Caco-2 (cell line): ENCODE results near the gene PLBD2. TPM values are rescaled to one million over a fixed set of nuclear protein-coding genes. Genes with fewer than 3 reads are reported as not detected.

Experiments
- BruUV-seq: library from RNA; stranded (reverse); fragments of 400-500 nt; replicated peaks from 2 replicates; lab custom pipeline; 2021; lab: Mats Ljungman, UMichigan
- CTCF ChIA-PET: fragments of 300-600 bp; sonication (Branson Sonifier 250); formaldehyde crosslinking; loops from one replicate; lab custom pipeline; 2022; ENCODE audit warnings: antibody characterized with exemption; lab: Charles Lee
- POLR2A ChIA-PET: fragments of 300-600 bp; sonication (Branson Sonifier 250); formaldehyde crosslinking; loops from one replicate; lab custom pipeline; 2022; ENCODE audit warnings: antibody characterized with exemption; lab: Charles Lee
- DNase-seq, 2 experiments: peaks; one replicate each; pipeline versions ENCODE4 v3.0.0 to v3.0.0-alpha.2; 2020 to 2022
- H3K27me3 ChIP-seq: replicated peaks from 2 replicates; pipeline ENCODE4 v1.6.0; 2011; ENCODE audit warnings: low read length; ENCODE audit not compliant: control insufficient read depth, insufficient read depth
- H3K36me3 ChIP-seq: 2 replicates; pipeline ENCODE4 v1.5.1; 2011; ENCODE audit warnings: low read length; ENCODE audit not compliant: control insufficient read depth, insufficient read depth
- H3K4me1 ChIP-seq: fragments of 250-450 bp; sonication (Bioruptor Pico); 2 replicates; pipeline ENCODE4 v1.5.1; 2020; ENCODE audit warnings: mild to moderate bottlenecking
- H3K4me3 ChIP-seq: 2 replicates; pipeline ENCODE4 v1.5.1; 2011; ENCODE audit warnings: low read depth, mild to moderate bottlenecking, control low read depth, low read length
- H3K9me3 ChIP-seq: fragments of 250-450 bp; sonication (Bioruptor Pico); 2 replicates; pipeline ENCODE4 v1.5.1; 2020; ENCODE audit warnings: mild to moderate bottlenecking, moderate library complexity
- H3K27ac Mint-ChIP-seq: one replicate; pipeline ENCODE4 v1.8.0; 2022; ENCODE audit warnings: mixed read lengths; ENCODE audit not compliant: unreplicated experiment
- H3K27me3 Mint-ChIP-seq: one replicate; pipeline ENCODE4 v1.8.0; 2022; ENCODE audit warnings: mixed read lengths; ENCODE audit not compliant: insufficient read depth, unreplicated experiment
- H3K36me3 Mint-ChIP-seq: one replicate; pipeline ENCODE4 v1.8.0; 2022; ENCODE audit warnings: mild to moderate bottlenecking, mixed read lengths; ENCODE audit not compliant: insufficient read depth, unreplicated experiment
- H3K4me1 Mint-ChIP-seq: one replicate; pipeline ENCODE4 v1.8.0; 2022; ENCODE audit warnings: low read depth, mixed read lengths; ENCODE audit not compliant: unreplicated experiment
- H3K4me3 Mint-ChIP-seq: one replicate; pipeline ENCODE4 v1.8.0; 2022; ENCODE audit warnings: mild to moderate bottlenecking, moderate library complexity, mixed read lengths; ENCODE audit not compliant: unreplicated experiment
- H3K9me3 Mint-ChIP-seq: one replicate; pipeline ENCODE4 v1.8.0; 2022; ENCODE audit warnings: mixed read lengths; ENCODE audit not compliant: unreplicated experiment
- intact Hi-C: fragments of 100-400 bp; cut with micrococcal nuclease; formaldehyde crosslinking; loops from one replicate; pipeline ENCODE4 v1.10.0; 2022; ENCODE audit not compliant: unreplicated experiment
- total RNA-seq: library from RNA; stranded (reverse); gene quantifications from 2 replicates; pipeline ENCODE4 v1.2.3, GENCODE V29; 2022
- TF ChIP-seq, protein P1 (sequence below), 2 experiments: fragments of 200-600 bp in 1 of 2; IDR thresholded peaks; 1 replicate in 1 of 2; 2 replicates in 1 of 2; pipeline versions ENCODE4 v1.5.1 to v1.8.0; 2011 to 2022; ENCODE audit warnings: antibody characterized with exemption in 1 of 2, control low read depth in 1 of 2, inconsistent platforms in 1 of 2, low read depth in 1 of 2, low read length in 1 of 2, mild to moderate bottlenecking in 1 of 2, moderate library complexity in 1 of 2; ENCODE audit not compliant: insufficient read depth in 1 of 2, severe bottlenecking in 1 of 2, unreplicated experiment in 1 of 2

PLBD2 gene
- total RNA-seq, 1 experiment from 2014 or later = 43.1 TPM

DNA sequence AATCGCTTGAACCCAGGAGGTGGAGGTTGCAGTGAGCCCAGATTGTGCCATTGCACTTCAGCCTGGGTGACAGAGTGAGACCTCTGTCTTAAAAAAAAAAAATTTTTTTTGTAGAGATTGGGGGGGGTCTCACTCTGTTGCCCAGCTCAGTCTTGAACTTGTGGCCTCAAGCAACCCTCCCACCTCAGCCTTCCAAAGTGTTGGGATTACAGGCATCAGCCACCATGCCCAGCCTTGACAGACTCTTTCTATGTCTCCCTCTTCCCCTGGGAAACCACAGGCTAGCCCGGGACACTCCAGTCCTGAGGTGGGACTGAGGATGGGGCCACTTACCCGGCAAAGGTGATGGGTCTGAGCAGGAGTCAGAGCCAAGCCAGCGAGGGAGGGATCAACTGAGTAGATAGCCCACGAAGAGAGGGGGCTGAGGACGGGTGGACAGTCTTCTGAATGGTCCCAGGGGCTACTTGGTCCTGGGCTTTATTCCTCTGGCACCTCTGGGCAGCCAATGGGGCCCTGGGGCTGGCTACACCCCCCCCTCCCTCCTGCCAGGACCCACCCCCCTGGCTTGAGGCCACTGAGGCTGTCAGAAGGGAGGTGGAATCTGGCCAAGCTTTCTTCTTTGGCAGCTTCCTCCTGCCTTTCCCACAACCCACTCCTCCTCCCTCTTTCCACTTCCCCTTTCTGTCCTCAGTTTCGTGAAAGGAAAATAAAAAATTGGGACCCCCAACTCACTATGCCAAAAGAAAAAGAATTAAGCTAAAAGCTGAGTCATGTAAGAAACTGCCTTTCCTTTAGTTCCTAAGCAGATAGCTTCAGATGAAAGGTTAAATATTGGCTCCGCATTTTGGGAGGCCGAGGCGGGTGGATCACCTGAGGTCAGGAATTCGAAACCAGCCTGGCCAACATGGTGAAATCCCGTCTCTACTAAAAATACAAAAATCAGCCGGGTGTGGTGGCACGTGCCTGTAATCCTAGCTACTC is 45.3 kb downstream of the PLBD2 start, which contains the start of gene SDS:
TSS of gene SDS (minus strand) at position 453 of the 981 bp plus-strand sequence. CDS start 4,179 bp downstream, outside the sequence.
- no peaks in the 10 kb centered on the region for H3K9me3 Mint-ChIP-seq
- Histone ChIP-seq H3K9me3 (no peaks in the 10 kb centered on the region), H3K4me3 (no peak within 1 kb of the TSS), H3K27me3 (no peaks in the 10 kb centered on the region), H3K36me3 (no peaks in the 10 kb centered on the region), H3K4me1 (no peaks in the 10 kb centered on the region)
- no peaks in the 10 kb centered on the region for H3K4me1 Mint-ChIP-seq
- ChIA-PET POLR2A (interaction anchor here (0.6 to 0.7 kb wide), 2 partner anchors 12 to 92 kb away, joined by 3 to 6 read pairs; no protein-coding TSS in a partner anchor), CTCF (interaction anchor here (1.1 kb wide), 1 partner anchor 19 kb away, joined by 3 read pairs; the partner anchor contains the start of gene SDSL)
- TF ChIP-seq, protein P1, sequence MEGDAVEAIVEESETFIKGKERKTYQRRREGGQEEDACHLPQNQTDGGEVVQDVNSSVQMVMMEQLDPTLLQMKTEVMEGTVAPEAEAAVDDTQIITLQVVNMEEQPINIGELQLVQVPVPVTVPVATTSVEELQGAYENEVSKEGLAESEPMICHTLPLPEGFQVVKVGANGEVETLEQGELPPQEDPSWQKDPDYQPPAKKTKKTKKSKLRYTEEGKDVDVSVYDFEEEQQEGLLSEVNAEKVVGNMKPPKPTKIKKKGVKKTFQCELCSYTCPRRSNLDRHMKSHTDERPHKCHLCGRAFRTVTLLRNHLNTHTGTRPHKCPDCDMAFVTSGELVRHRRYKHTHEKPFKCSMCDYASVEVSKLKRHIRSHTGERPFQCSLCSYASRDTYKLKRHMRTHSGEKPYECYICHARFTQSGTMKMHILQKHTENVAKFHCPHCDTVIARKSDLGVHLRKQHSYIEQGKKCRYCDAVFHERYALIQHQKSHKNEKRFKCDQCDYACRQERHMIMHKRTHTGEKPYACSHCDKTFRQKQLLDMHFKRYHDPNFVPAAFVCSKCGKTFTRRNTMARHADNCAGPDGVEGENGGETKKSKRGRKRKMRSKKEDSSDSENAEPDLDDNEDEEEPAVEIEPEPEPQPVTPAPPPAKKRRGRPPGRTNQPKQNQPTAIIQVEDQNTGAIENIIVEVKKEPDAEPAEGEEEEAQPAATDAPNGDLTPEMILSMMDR (IDR thresholded peaks at IDR 0.05; ENCODE audit: insufficient read depth in 1 of 2, low read depth in 1 of 2, low read length in 1 of 2, severe bottlenecking in 1 of 2, unreplicated experiment in 1 of 2) = no peak
- no TSS peak for BruUV-seq
- no peak for DNase-seq
- H3K4me3 Mint-ChIP-seq = no peak within 1 kb of the TSS
- H3K36me3 Mint-ChIP-seq = no peaks in the 10 kb centered on the region
- intact Hi-C loops = no loop called here
- H3K27me3 Mint-ChIP-seq = peaks cover 3% of the 10 kb centered on the region
- H3K27ac Mint-ChIP-seq = no peak within 1 kb of the TSS

GRCh38 chr12:113405694-113406093 is 47.3 kb downstream of the PLBD2 start:
- Mint-ChIP-seq H3K36me3 (no peaks in the 10 kb centered on the region), H3K4me3 (no peak overlapping the region), H3K27me3 (no peaks in the 10 kb centered on the region), H3K27ac (no peak overlapping the region), H3K4me1 (no peaks in the 10 kb centered on the region), H3K9me3 (no peaks in the 10 kb centered on the region)
- no TSS peak for BruUV-seq
- DNase-seq = no peak
- POLR2A ChIA-PET = interaction anchor here (0.6 kb wide), 1 partner anchor 24 kb away, joined by 5 read pairs; no protein-coding TSS in a partner anchor
- H3K36me3 ChIP-seq = no peaks in the 10 kb centered on the region
- no peaks in the 10 kb centered on the region for H3K4me1 ChIP-seq
- H3K4me3 ChIP-seq = no peak overlapping the region
- intact Hi-C loops = no loop called here
- CTCF ChIA-PET = no interaction called here
- no peaks in the 10 kb centered on the region for H3K27me3 ChIP-seq
- TF ChIP-seq, protein P1 (IDR thresholded peaks at IDR 0.05; ENCODE audit: insufficient read depth in 1 of 2, low read depth in 1 of 2, low read length in 1 of 2, severe bottlenecking in 1 of 2, unreplicated experiment in 1 of 2) = no peak
- H3K9me3 ChIP-seq = no peaks in the 10 kb centered on the region

GRCh38 chr12:113407931-113408600 is 49.7 kb downstream of the PLBD2 start:
- Mint-ChIP-seq H3K4me3 (no peak overlapping the region), H3K4me1 (no peaks in the 10 kb centered on the region), H3K27ac (no peak overlapping the region), H3K36me3 (no peaks in the 10 kb centered on the region), H3K27me3 (no peaks in the 10 kb centered on the region), H3K9me3 (no peaks in the 10 kb centered on the region)
- no peak for DNase-seq
- Histone ChIP-seq H3K9me3 (no peaks in the 10 kb centered on the region), H3K36me3 (no peaks in the 10 kb centered on the region), H3K4me3 (no peak overlapping the region), H3K27me3 (no peaks in the 10 kb centered on the region), H3K4me1 (no peaks in the 10 kb centered on the region)
- ChIA-PET CTCF (no interaction called here), POLR2A (no interaction called here)
- intact Hi-C loops = no loop called here
- no TSS peak for BruUV-seq
- TF ChIP-seq, protein P1 (IDR thresholded peaks at IDR 0.05; ENCODE audit: insufficient read depth in 1 of 2, low read depth in 1 of 2, low read length in 1 of 2, severe bottlenecking in 1 of 2, unreplicated experiment in 1 of 2) = no peak
